ENCODE measurements around the gene PHF21A.

GRCh38 chr11:45935349-45936064 lies 185.7 kb downstream of the PHF21A start:
- TF ChIP-seq CTCF (IDR thresholded peaks at IDR 0.05; ENCODE audit: low read length) (no peak), EZH2 (IDR thresholded peaks at IDR 0.05; ENCODE audit: borderline replicate concordance, low read length) (no peak)

Data from OCI-LY1 (cell line).